H9 (cell line): Measurements from ENCODE around the gene PPP1R9A. TPM values are rescaled to one million over a fixed set of nuclear protein-coding genes. Genes with fewer than 3 reads are reported as not detected.

ENCODE experiments used
- DNase-seq: peaks from one replicate; pipeline ENCODE4 v3.0.0-alpha.2; 2017
- H2AFZ ChIP-seq: one replicate; pipeline ENCODE4 v1.6.1; 2013; ENCODE audit warnings: mild to moderate bottlenecking, low read length, control low read depth, moderate library complexity
- H2AK5ac ChIP-seq: 2 replicates; pipeline ENCODE4 v1.6.1; 2013; ENCODE audit warnings: low read length, control low read depth, mixed read lengths; ENCODE audit not compliant: insufficient read length
- H2BK120ac ChIP-seq: one replicate; pipeline ENCODE4 v1.6.1; 2013; ENCODE audit warnings: low read depth, mild to moderate bottlenecking, low read length, control low read depth, inconsistent platforms; ENCODE audit not compliant: poor library complexity, severe bottlenecking
- H2BK12ac ChIP-seq: 2 replicates; pipeline ENCODE4 v1.6.1; 2013; ENCODE audit warnings: low read length, control low read depth, mixed read lengths, low read depth; ENCODE audit not compliant: insufficient read length
- H2BK15ac ChIP-seq: 2 replicates; pipeline ENCODE4 v1.6.1; 2013; ENCODE audit warnings: low read depth, low read length, control low read depth
- H2BK20ac ChIP-seq: one replicate; pipeline ENCODE4 v1.6.1; 2013; ENCODE audit warnings: low read depth, mild to moderate bottlenecking, low read length, control low read depth, inconsistent platforms; ENCODE audit not compliant: poor library complexity, severe bottlenecking
- H2BK5ac ChIP-seq: 2 replicates; pipeline ENCODE4 v1.6.1; 2013; ENCODE audit warnings: low read length, control low read depth, mixed read lengths; ENCODE audit not compliant: insufficient read length
- H3K14ac ChIP-seq: 2 replicates; pipeline ENCODE4 v1.6.1; 2013; ENCODE audit warnings: low read length, control low read depth; ENCODE audit not compliant: insufficient read depth
- H3K18ac ChIP-seq: 2 replicates; pipeline ENCODE4 v1.6.1; 2013; ENCODE audit warnings: low read depth, mild to moderate bottlenecking, mixed read lengths, low read length, control low read depth; ENCODE audit not compliant: insufficient read length
- H3K23ac ChIP-seq: 2 replicates; pipeline ENCODE4 v1.6.1; 2013; ENCODE audit warnings: low read length, control low read depth, mixed read lengths, low read depth; ENCODE audit not compliant: insufficient read length
- H3K23me2 ChIP-seq: 2 replicates; pipeline ENCODE4 v1.6.1; 2013; ENCODE audit warnings: low read depth, mild to moderate bottlenecking, mixed read lengths, low read length, control low read depth; ENCODE audit not compliant: insufficient read length, poor library complexity, severe bottlenecking
- H3K27ac ChIP-seq: 2 replicates; pipeline ENCODE4 v1.5.1; 2013; ENCODE audit warnings: low read length, control low read depth, mixed read lengths, low read depth; ENCODE audit not compliant: insufficient read length
- H3K27me3 ChIP-seq: 2 replicates; pipeline ENCODE4 v1.6.1; 2013; ENCODE audit warnings: low read length, control low read depth, inconsistent platforms; ENCODE audit not compliant: insufficient read depth
- H3K4ac ChIP-seq: 2 replicates; pipeline ENCODE4 v1.6.1; 2013; ENCODE audit warnings: low read depth, mild to moderate bottlenecking, control low read depth, inconsistent platforms, low read length, moderate library complexity
- H3K4me1 ChIP-seq: 2 replicates; pipeline ENCODE4 v1.6.1; 2013; ENCODE audit warnings: low read length, control low read depth, inconsistent platforms; ENCODE audit not compliant: insufficient read depth
- H3K4me2 ChIP-seq: 2 replicates; pipeline ENCODE4 v1.6.1; 2013; ENCODE audit warnings: low read length, control low read depth, mixed read lengths; ENCODE audit not compliant: insufficient read length, insufficient read depth
- H3K56ac ChIP-seq: 2 replicates; pipeline ENCODE4 v1.6.1; 2013; ENCODE audit warnings: low read depth, mild to moderate bottlenecking, mixed read lengths, low read length, control low read depth; ENCODE audit not compliant: insufficient read length
- H3K79me1 ChIP-seq: 2 replicates; pipeline ENCODE4 v1.6.1; 2013; ENCODE audit warnings: low read depth, mild to moderate bottlenecking, moderate library complexity, low read length, control low read depth, inconsistent platforms; ENCODE audit not compliant: insufficient read depth, poor library complexity, severe bottlenecking
- H3K79me2 ChIP-seq: 2 replicates; pipeline ENCODE4 v1.6.1; 2013; ENCODE audit warnings: low read length, control low read depth, inconsistent platforms; ENCODE audit not compliant: insufficient read depth
- H3K9ac ChIP-seq: 2 replicates; pipeline ENCODE4 v1.6.1; 2013; ENCODE audit warnings: low read length, control low read depth, mixed read lengths; ENCODE audit not compliant: insufficient read length; ENCODE audit errors: extremely low read depth
- H3K9me3 ChIP-seq: one replicate; pipeline ENCODE4 v1.6.1; 2013; ENCODE audit warnings: low read depth, low read length, inconsistent platforms; ENCODE audit not compliant: control insufficient read depth
- H3T11ph ChIP-seq: one replicate; pipeline ENCODE4 v1.6.1; 2013; ENCODE audit warnings: mild to moderate bottlenecking, low read length, control low read depth, inconsistent platforms
- H4K20me1 ChIP-seq: one replicate; pipeline ENCODE4 v1.6.1; 2013; ENCODE audit not compliant: control insufficient read depth, insufficient read length, insufficient read depth
- H4K5ac ChIP-seq: 2 replicates; pipeline ENCODE4 v1.6.1; 2013; ENCODE audit warnings: low read depth, mild to moderate bottlenecking, mixed read lengths, low read length, control low read depth; ENCODE audit not compliant: insufficient read length
- H4K8ac ChIP-seq: replicated peaks from 2 replicates; pipeline ENCODE4 v1.6.1; 2013; ENCODE audit warnings: low read length, control low read depth, mixed read lengths, low read depth; ENCODE audit not compliant: insufficient read length
- H4K91ac ChIP-seq: 2 replicates; pipeline ENCODE4 v1.6.1; 2013; ENCODE audit warnings: low read depth, mild to moderate bottlenecking, moderate library complexity, mixed read lengths, low read length, control low read depth; ENCODE audit not compliant: insufficient read length
- H3K27ac Mint-ChIP-seq, 3 experiments: 2 replicates in 2 of 3; 3 replicates in 1 of 3; pipeline ENCODE4 v1.8.0; 2020 to 2021; ENCODE audit warnings: mixed read lengths in 3 of 3, mild to moderate bottlenecking in 1 of 3, moderate library complexity in 1 of 3
- H3K27me3 Mint-ChIP-seq: 2 replicates; pipeline ENCODE4 v1.8.0; 2021; ENCODE audit warnings: low read depth, mild to moderate bottlenecking, moderate library complexity, mixed read lengths
- H3K36me3 Mint-ChIP-seq, 3 experiments: 2 replicates in 2 of 3; 3 replicates in 1 of 3; pipeline ENCODE4 v1.8.0; 2020 to 2021; ENCODE audit warnings: low read depth in 3 of 3, mixed read lengths in 3 of 3; ENCODE audit not compliant: insufficient read depth in 1 of 3
- H3K4me1 Mint-ChIP-seq, 2 experiments: 2 replicates each; pipeline ENCODE4 v1.8.0; 2020; ENCODE audit warnings: mixed read lengths in 2 of 2
- H3K4me3 Mint-ChIP-seq, 2 experiments: 2 replicates in 1 of 2; 3 replicates in 1 of 2; pipeline ENCODE4 v1.8.0; 2020 to 2021; ENCODE audit warnings: mild to moderate bottlenecking in 2 of 2, mixed read lengths in 2 of 2, moderate library complexity in 1 of 2
- H3K9me3 Mint-ChIP-seq, 2 experiments: 2 replicates in 1 of 2; 3 replicates in 1 of 2; pipeline ENCODE4 v1.8.0; 2020; ENCODE audit warnings: mild to moderate bottlenecking in 2 of 2, mixed read lengths in 2 of 2, moderate library complexity in 1 of 2
- CTCF ChIP-seq: fragments of 200-600 bp; sonication (generic); conservative IDR thresholded peaks from 3 replicates; pipeline ENCODE4 v1.8.0; 2021; ENCODE audit warnings: antibody characterized with exemption, mild to moderate bottlenecking
- total RNA-seq: library from RNA; stranded (reverse); gene quantifications from 2 replicates; pipeline ENCODE4 v1.2.1, GENCODE V29; 2021

PPP1R9A gene
- total RNA-seq, 1 experiment from 2014 or later = 17.0 TPM

GRCh38 chr7:95169678-95170077 lies 262.3 kb downstream of the PPP1R9A start:
- Histone ChIP-seq H2BK120ac (no peak overlapping the region), H3K18ac (no peak overlapping the region), H3K14ac (no peak overlapping the region), H3K4me1 (no peaks in the 10 kb centered on the region), H2AK5ac (no peak overlapping the region), H3K23ac (no peak overlapping the region), H3T11ph (no peak overlapping the region), H2BK12ac (no peak overlapping the region), H3K23me2 (no peaks in the 10 kb centered on the region), H2BK20ac (no peak overlapping the region), H4K20me1 (no peaks in the 10 kb centered on the region), H3K79me1 (no peaks in the 10 kb centered on the region), H3K4me2 (no peak overlapping the region), H3K56ac (no peak overlapping the region), H4K91ac (no peak overlapping the region), H3K4ac (no peak overlapping the region), H2BK15ac (no peak overlapping the region), H3K27me3 (no peaks in the 10 kb centered on the region), H3K79me2 (no peaks in the 10 kb centered on the region), H2BK5ac (no peak overlapping the region), H4K5ac (no peak overlapping the region), H2AFZ (no peak overlapping the region), H3K9me3 (no peaks in the 10 kb centered on the region), H4K8ac (no peak overlapping the region), H3K9ac (no peak overlapping the region), H3K27ac (no peak overlapping the region)
- Mint-ChIP-seq H3K9me3 (no peaks in the 10 kb centered on the region; a peak in 1 of 5 replicates), H3K27ac (no peak overlapping the region), H3K4me3 (no peak overlapping the region), H3K27me3 (no peaks in the 10 kb centered on the region), H3K4me1 (no peaks in the 10 kb centered on the region), H3K36me3 (peaks cover 0 to 3% (median 2%) of the 10 kb centered on the region in 3 experiments; a peak in 3 of 7 replicates)
- DNase-seq = no peak
- TF ChIP-seq CTCF = no peak
